H1 (cell line): Measurements from ENCODE around the gene NOL4L. TPM values are rescaled to one million over a fixed set of nuclear protein-coding genes. Genes with fewer than 3 reads are reported as not detected.

Experiments
- SUZ12 ChIP-seq: fragments of 200-600 bp; sonication (generic); IDR thresholded peaks from 2 replicates; pipeline ENCODE4 v1.6.1; 2012; ENCODE audit warnings: mild to moderate bottlenecking, inconsistent platforms, low read length, moderate library complexity, mixed read lengths
- ZNF274 ChIP-seq: IDR thresholded peaks from 2 replicates; pipeline ENCODE4 v1.7.0; 2012; ENCODE audit warnings: low read length, borderline replicate concordance; ENCODE audit errors: extremely low read depth
- polyA plus RNA-seq, 7 experiments: library from polyadenylated mRNA; depleted of rRNA in 3 of 7; stranded (reverse) in 5 of 7; unstranded in 2 of 7; fragments of >200 nt in 5 of 7; fragments of 200-250 nt in 2 of 7; gene quantifications; 1 replicate in 5 of 7; 2 replicates in 1 of 7; 4 replicates in 1 of 7; pipeline versions ENCODE4 v1.2.1 to v1.2.3, GENCODE V29; 2011 to 2013; ENCODE audit warnings: missing spikeins in 2 of 7, mixed read lengths in 2 of 7
- total RNA-seq: library from RNA; stranded (reverse); fragmentation: NEBNext Ultra II Directional; extraction: Animal tissue kit (Norgen Biotek cat#: 25700); gene quantifications from 2 replicates; pipeline ENCODE4 v1.2.1, GENCODE V29; 2021

NOL4L gene
- total and polyA plus RNA-seq, 2 of the 8 experiments (the other 6 are each of a cell fraction or from before 2014, with no cell fraction given) = 15.3 to 23.7 TPM

DNA sequence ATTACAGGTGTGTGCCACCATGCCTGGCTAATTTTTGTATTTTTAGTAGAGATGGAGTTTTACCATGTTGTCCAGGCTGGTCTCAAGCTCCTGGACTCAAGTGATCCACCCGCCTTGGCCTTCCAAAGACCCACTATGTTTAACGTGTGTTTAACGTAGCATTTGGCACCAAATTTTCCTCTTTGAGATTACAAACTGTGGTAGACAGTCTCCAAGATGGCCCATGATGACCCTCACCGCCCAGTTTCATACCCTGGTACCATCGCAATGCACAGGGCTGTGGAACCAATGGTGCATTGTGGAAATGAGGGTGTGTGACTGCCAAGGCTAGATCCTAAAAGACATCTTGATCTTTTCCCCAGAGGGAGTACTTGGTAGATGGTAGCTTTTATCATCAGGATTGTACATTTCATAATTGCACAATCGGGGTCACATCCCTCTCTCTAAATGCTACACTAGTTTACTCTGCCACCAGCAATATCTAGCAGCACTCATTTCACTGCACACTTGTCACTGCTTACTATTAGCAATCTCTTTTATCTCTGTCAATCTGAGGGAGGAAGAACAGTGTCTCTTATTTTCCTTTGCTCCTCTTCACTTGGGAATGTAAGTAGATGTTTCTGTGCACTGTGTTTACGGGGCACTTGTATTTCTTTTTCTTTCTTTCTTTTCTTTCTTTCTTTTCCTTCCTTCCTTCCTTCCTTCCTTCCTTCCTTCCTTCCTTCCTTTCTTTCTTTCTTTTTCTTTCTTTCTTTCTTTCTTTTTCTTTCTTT lies 96.9 kb downstream of the NOL4L start (continued):
- TF ChIP-seq SUZ12 (no peak), ZNF274 (no peak)
